ENCODE measurements around the gene CTNNB1. TPM values are rescaled to one million over a fixed set of nuclear protein-coding genes. Genes with fewer than 3 reads are reported as not detected.

Gene CTNNB1
- total and polyA plus RNA-seq, 2 of the 13 experiments (the other 11 are each of a cell fraction or from before 2014, with no cell fraction given): 398 to 489 TPM

GRCh38 chr3:41198950-41199865, at the start of gene CTNNB1 (continued):
- TF ChIP-seq, protein P1, sequence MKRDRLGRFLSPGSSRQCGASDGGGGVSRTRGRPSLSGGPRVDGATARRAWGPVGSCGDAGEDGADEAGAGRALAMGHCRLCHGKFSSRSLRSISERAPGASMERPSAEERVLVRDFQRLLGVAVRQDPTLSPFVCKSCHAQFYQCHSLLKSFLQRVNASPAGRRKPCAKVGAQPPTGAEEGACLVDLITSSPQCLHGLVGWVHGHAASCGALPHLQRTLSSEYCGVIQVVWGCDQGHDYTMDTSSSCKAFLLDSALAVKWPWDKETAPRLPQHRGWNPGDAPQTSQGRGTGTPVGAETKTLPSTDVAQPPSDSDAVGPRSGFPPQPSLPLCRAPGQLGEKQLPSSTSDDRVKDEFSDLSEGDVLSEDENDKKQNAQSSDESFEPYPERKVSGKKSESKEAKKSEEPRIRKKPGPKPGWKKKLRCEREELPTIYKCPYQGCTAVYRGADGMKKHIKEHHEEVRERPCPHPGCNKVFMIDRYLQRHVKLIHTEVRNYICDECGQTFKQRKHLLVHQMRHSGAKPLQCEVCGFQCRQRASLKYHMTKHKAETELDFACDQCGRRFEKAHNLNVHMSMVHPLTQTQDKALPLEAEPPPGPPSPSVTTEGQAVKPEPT (CRISPR knock-in tag; IDR thresholded peaks at IDR 0.05; ENCODE audit: low read depth): peak; percentile 86
- peak; percentile 25; the same call in 1 of the 2 replicates for TF ChIP-seq PRDM15 (CRISPR knock-in tag; IDR thresholded peaks at IDR 0.05)
- TF ChIP-seq TOE1 (CRISPR knock-in tag; IDR thresholded peaks at IDR 0.05): peak; percentile 92; the same call in 1 of the 2 replicates
- no peak; the same call in 1 of the 2 replicates for TF ChIP-seq SOX13 (IDR thresholded peaks at IDR 0.05)
- peak in 1 of 2 experiments; percentile 81; a peak in 2 of 4 replicates for TF ChIP-seq SOX13 (CRISPR knock-in tag; conservative IDR thresholded peaks at IDR 0.05 in 1 of 2, IDR thresholded peaks at IDR 0.05 in 1 of 2)
- peak; percentile 43; the same call in 1 of the 2 replicates for TF ChIP-seq HCFC1 (IDR thresholded peaks at IDR 0.05; ENCODE audit: low read depth, low read length)
- peak; percentile 79 for TF ChIP-seq ZMYM3 (CRISPR knock-in tag; IDR thresholded peaks at IDR 0.05)
- peak; percentile 71 for TF ChIP-seq FOXO1 (CRISPR knock-in tag; IDR thresholded peaks at IDR 0.05)
- peak; percentile 60 for TF ChIP-seq ETV5 (CRISPR knock-in tag; IDR thresholded peaks at IDR 0.05; ENCODE audit: borderline replicate concordance)
- peak; percentile 84; the same call in 1 of the 2 replicates for TF ChIP-seq ZNF343 (CRISPR knock-in tag; IDR thresholded peaks at IDR 0.05)
- TF ChIP-seq, protein P2, sequence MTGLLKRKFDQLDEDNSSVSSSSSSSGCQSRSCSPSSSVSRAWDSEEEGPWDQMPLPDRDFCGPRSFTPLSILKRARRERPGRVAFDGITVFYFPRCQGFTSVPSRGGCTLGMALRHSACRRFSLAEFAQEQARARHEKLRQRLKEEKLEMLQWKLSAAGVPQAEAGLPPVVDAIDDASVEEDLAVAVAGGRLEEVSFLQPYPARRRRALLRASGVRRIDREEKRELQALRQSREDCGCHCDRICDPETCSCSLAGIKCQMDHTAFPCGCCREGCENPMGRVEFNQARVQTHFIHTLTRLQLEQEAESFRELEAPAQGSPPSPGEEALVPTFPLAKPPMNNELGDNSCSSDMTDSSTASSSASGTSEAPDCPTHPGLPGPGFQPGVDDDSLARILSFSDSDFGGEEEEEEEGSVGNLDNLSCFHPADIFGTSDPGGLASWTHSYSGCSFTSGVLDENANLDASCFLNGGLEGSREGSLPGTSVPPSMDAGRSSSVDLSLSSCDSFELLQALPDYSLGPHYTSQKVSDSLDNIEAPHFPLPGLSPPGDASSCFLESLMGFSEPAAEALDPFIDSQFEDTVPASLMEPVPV (CRISPR knock-in tag; IDR thresholded peaks at IDR 0.05): no peak
- TF ChIP-seq MYNN (CRISPR knock-in tag; IDR thresholded peaks at IDR 0.05; ENCODE audit: low read depth): peak; percentile 83; the same call in 1 of the 2 replicates
- TF ChIP-seq ZFY (CRISPR knock-in tag; IDR thresholded peaks at IDR 0.05): peak; percentile 86
- TF ChIP-seq TGIF2 (CRISPR knock-in tag; IDR thresholded peaks at IDR 0.05): peak; percentile 82; the same call in 1 of the 2 replicates
- TF ChIP-seq FOXP1 (IDR thresholded peaks at IDR 0.05): no peak
- peak; percentile 69 for TF ChIP-seq FOXP1 (CRISPR knock-in tag; IDR thresholded peaks at IDR 0.05)
- TF ChIP-seq ZBTB38 (CRISPR knock-in tag; IDR thresholded peaks at IDR 0.05): peak; percentile 84
- TF ChIP-seq MTA3 (CRISPR knock-in tag; IDR thresholded peaks at IDR 0.05): no peak
- no peak for TF ChIP-seq NR2F6 (IDR thresholded peaks at IDR 0.05)
- peak; percentile 65 for TF ChIP-seq NR2F6 (CRISPR knock-in tag; IDR thresholded peaks at IDR 0.05)
- TF ChIP-seq, protein P3, sequence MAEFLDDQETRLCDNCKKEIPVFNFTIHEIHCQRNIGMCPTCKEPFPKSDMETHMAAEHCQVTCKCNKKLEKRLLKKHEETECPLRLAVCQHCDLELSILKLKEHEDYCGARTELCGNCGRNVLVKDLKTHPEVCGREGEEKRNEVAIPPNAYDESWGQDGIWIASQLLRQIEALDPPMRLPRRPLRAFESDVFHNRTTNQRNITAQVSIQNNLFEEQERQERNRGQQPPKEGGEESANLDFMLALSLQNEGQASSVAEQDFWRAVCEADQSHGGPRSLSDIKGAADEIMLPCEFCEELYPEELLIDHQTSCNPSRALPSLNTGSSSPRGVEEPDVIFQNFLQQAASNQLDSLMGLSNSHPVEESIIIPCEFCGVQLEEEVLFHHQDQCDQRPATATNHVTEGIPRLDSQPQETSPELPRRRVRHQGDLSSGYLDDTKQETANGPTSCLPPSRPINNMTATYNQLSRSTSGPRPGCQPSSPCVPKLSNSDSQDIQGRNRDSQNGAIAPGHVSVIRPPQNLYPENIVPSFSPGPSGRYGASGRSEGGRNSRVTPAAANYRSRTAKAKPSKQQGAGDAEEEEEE (CRISPR knock-in tag; IDR thresholded peaks at IDR 0.05; ENCODE audit: borderline replicate concordance): no peak
- TF ChIP-seq ZNF703 (CRISPR knock-in tag; IDR thresholded peaks at IDR 0.05; ENCODE audit: borderline replicate concordance): peak; percentile 93

Measured in HepG2 (cell line).